BJ (cell line): ENCODE results near the gene BTG2. TPM values are rescaled to one million over a fixed set of nuclear protein-coding genes. Genes with fewer than 3 reads are reported as not detected.

Source experiments
- CTCF ChIA-PET: fragments of 350-600 bp; formaldehyde crosslinking; extraction: SDS; loops from one replicate; lab custom pipeline; 2021; ENCODE audit warnings: antibody characterized with exemption, inconsistent platforms; lab: Yijun Ruan, JAX
- POLR2A ChIA-PET: fragments of 300-600 bp; sonication (Branson Sonifier 250); formaldehyde crosslinking; extraction: SDS; loops from one replicate; lab custom pipeline; 2021; ENCODE audit warnings: antibody characterized with exemption; lab: Charles Lee
- DNase-seq: peaks from one replicate; pipeline ENCODE4 v3.0.0-alpha.2; 2011; ENCODE audit warnings: low read depth
- H3K27me3 ChIP-seq: 2 replicates; pipeline ENCODE4 v1.6.0; 2011; ENCODE audit warnings: low read length; ENCODE audit not compliant: control insufficient read depth, insufficient read depth
- H3K36me3 ChIP-seq: 2 replicates; pipeline ENCODE4 v1.5.1; 2011; ENCODE audit warnings: low read length; ENCODE audit not compliant: control insufficient read depth, insufficient read depth
- H3K4me3 ChIP-seq: 2 replicates; pipeline ENCODE4 v1.5.1; 2011; ENCODE audit warnings: low read depth, mild to moderate bottlenecking, control low read depth, low read length
- polyA plus RNA-seq: library from polyadenylated mRNA; depleted of rRNA; stranded (reverse); fragments of >200 nt; gene quantifications from 2 replicates; pipeline ENCODE4 v1.2.3, GENCODE V29; 2011
- TF ChIP-seq, protein P1 (sequence below): IDR thresholded peaks from 2 replicates; pipeline ENCODE4 v1.5.1; 2011; ENCODE audit warnings: low read depth, mild to moderate bottlenecking, control low read depth, inconsistent platforms, low read length, moderate library complexity; ENCODE audit not compliant: insufficient read depth

BTG2 gene
- polyA plus RNA-seq, 1 experiment, result 22.8 TPM

DNA sequence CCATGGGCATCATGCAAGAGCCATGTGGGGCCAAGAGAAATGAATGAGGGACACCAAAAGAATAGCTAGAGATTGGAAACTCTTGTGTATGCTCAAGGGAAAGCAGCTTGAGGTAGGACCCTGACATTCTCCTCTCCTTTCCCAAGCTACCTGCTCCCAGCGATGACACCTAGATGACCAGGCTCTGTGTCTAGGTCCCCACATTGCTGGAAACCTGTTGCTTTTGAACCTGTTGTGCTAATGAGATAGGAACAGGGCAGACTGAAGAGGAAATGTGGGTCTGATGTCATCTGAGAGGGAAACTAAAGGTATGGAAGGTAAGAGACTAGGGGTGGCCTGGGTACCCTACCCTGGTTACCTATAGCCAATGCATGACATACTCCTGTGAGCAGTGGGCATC, 43.8 kb downstream of the BTG2 start:
- ChIA-PET POLR2A (no interaction called here), CTCF (interaction anchor here (1.1 to 18.1 kb wide), 7 partner anchors 8 to 139 kb away, joined by 3 to 484 read pairs (median 18); no protein-coding TSS in a partner anchor)
- Histone ChIP-seq H3K27me3 (peaks cover 12% of the 10 kb centered on the region), H3K36me3 (no peaks in the 10 kb centered on the region), H3K4me3 (no peak overlapping the region)
- DNase-seq, result no peak
- TF ChIP-seq, protein P1, sequence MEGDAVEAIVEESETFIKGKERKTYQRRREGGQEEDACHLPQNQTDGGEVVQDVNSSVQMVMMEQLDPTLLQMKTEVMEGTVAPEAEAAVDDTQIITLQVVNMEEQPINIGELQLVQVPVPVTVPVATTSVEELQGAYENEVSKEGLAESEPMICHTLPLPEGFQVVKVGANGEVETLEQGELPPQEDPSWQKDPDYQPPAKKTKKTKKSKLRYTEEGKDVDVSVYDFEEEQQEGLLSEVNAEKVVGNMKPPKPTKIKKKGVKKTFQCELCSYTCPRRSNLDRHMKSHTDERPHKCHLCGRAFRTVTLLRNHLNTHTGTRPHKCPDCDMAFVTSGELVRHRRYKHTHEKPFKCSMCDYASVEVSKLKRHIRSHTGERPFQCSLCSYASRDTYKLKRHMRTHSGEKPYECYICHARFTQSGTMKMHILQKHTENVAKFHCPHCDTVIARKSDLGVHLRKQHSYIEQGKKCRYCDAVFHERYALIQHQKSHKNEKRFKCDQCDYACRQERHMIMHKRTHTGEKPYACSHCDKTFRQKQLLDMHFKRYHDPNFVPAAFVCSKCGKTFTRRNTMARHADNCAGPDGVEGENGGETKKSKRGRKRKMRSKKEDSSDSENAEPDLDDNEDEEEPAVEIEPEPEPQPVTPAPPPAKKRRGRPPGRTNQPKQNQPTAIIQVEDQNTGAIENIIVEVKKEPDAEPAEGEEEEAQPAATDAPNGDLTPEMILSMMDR, result no peak

DNA sequence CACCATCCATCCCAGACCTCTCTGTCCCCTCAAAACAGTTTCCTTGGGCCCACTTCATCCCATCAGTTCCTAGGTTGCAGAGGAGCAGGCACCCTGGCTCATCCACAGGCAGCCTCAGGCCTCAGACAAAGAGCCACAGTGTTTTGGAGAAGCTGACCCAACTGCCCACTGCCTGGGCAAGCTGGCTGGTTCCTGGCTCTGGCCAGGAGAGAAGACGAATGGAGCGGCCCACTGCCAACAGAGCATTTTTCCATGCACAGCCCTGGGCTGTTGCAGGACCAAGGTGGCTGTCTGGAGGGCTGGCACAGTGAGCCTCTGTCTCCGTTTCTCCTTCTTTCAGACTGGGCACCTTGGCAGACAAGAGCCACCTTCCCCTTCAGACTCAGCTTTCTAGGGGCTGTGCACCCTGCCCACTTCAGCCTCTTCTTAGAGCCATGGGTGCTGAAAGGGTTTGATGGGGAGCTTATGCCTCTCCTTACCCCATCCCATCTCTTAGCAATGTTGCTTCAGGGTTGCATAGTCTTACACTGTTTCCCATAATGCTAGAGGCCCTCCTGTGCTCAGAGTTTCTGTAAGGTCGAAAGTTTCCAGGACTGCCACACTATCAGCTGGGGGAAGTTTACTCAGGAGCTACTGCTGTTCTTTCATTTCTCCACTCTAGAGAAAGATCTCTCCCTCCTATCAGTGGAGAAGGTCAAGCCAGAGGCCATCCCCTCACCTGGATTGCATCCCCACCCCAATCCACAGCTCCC, 44.6 kb downstream of the BTG2 start:
- DNase-seq, result no peak
- TF ChIP-seq, protein P1, result no peak
- POLR2A ChIA-PET, result no interaction called here
- H3K27me3 ChIP-seq, result peaks cover 12% of the 10 kb centered on the region
- no peak overlapping the region for H3K4me3 ChIP-seq
- H3K36me3 ChIP-seq, result no peaks in the 10 kb centered on the region
- CTCF ChIA-PET, result interaction anchor here (0.9 to 9.7 kb wide), 8 partner anchors 8 to 351 kb away, joined by 3 to 132 read pairs (median 4); no protein-coding TSS in a partner anchor

DNA sequence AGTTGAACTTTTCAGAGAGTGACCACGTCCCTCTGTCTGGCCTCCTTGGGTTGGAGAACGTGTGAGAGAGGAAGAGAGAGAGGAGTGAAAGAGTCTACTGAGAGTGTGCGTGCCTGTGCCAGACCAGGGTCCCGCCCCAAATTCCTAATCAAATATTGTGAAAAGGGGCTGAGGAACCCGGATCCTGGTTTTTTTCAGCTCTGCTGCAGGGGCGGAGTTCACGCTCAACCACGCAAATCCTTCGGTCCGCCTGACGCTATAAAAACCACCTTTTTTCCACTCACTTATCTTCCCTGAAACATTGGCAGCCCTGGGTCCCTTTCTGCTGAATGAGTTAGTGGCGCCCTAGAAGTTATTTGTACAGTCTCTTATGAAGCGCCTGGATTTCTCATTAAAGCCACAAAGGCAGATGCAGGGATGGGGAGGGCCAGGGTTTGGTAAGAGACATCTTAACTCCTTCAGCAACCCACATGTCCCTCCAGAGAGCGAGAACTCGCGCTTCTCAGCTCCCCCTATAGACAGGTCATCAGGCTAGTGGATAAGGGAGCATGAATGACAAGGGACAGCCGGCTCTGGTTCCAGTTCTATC, 45.8 kb downstream of the BTG2 start, which contains the start of gene FMOD:
Gene FMOD, minus strand, starts transcription at position 86 of the 589 bp plus-strand sequence. CDS start 2,852 bp downstream, outside the sequence.
- peaks cover 7% of the 10 kb centered on the region for H3K27me3 ChIP-seq
- no peak for DNase-seq
- TF ChIP-seq, protein P1, result no peak
- peak within 1 kb of the TSS; percentile 8; the same call in 1 of the 2 replicates for H3K4me3 ChIP-seq
- POLR2A ChIA-PET, result no interaction called here
- CTCF ChIA-PET, result interaction anchor here (0.8 to 9.7 kb wide), 8 partner anchors 10 to 350 kb away, joined by 3 to 132 read pairs (median 4); no protein-coding TSS in a partner anchor
- no peaks in the 10 kb centered on the region for H3K36me3 ChIP-seq

DNA sequence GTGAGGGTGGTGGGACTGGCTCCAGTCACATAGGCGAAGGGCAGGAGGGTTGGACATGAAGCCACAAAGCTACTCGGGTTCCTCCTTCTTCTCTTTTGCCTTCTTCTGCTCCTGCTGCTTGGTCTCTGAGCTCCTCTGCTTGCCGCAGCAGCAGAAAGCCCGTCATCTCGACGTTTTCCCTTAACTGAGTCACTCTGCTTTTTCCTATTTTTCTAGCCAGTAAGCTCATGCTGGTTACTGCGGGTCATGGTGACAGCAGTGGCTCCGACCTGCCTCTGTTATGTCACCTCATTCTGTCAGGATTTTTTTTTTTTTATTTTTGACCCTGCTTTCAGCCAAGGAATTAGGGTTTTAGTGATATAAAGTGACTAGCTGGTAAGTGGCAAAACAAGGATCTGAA, 48.2 kb downstream of the BTG2 start:
- DNase-seq, result no peak
- ChIA-PET POLR2A (interaction anchor here (0.9 kb wide), 1 partner anchor 116 kb away, joined by 4 read pairs; no protein-coding TSS in a partner anchor), CTCF (interaction anchor here (0.6 to 9.7 kb wide), 7 partner anchors 8 to 133 kb away, joined by 3 to 132 read pairs (median 5); no protein-coding TSS in a partner anchor)
- Histone ChIP-seq H3K36me3 (no peaks in the 10 kb centered on the region), H3K27me3 (peaks cover 3% of the 10 kb centered on the region; the same call in 1 of the 2 replicates), H3K4me3 (no peak overlapping the region)
- TF ChIP-seq, protein P1, result no peak

DNA sequence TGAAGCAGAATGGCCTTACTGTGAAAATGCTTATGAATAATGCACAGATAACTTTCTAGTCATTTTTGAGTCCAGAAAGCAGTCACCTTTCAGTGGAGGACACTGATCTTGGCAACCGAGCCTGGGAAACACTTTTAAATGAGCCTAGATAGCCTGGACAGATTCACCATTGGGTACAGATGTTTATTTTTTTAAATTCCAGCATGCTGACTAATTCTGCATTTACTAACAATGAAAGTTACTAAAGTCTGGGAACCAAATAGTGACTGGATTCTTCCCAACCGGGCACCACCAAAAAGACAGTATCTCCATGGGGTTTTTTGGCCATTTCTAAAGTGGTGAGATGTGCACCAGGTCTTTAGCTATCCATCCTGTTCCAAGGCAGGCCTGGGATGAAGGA, 48.9 kb downstream of the BTG2 start:
- ChIA-PET POLR2A (no interaction called here), CTCF (interaction anchor here (2.5 to 9.7 kb wide), 2 partner anchors 13 to 14 kb away, joined by 11 to 132 read pairs; no protein-coding TSS in a partner anchor)
- H3K4me3 ChIP-seq, result no peak overlapping the region
- peak; percentile 82 for DNase-seq
- no peaks in the 10 kb centered on the region for H3K36me3 ChIP-seq
- TF ChIP-seq, protein P1, result no peak
- 0 out of 2 replicates have a peak, but pooled peaks cover 1% of the 10 kb centered on the region for H3K27me3 ChIP-seq
